ENCODE measurements around the gene MCM9.

MCM9 gene

GRCh38 chr6:118930680-118931079, 4.3 kb downstream of the MCM9 start:
- DNase-seq = no peak

GRCh38 chr6:118923035-118923434, 11.9 kb downstream of the MCM9 start:
- no peak for DNase-seq

- no peak for DNase-seq
Observed at GRCh38 chr6:118921084-118921483, 13.9 kb downstream of the MCM9 start.

- DNase-seq = peak; percentile 2
Observed at GRCh38 chr6:118918329-118918725, 16.6 kb downstream of the MCM9 start.

DNA sequence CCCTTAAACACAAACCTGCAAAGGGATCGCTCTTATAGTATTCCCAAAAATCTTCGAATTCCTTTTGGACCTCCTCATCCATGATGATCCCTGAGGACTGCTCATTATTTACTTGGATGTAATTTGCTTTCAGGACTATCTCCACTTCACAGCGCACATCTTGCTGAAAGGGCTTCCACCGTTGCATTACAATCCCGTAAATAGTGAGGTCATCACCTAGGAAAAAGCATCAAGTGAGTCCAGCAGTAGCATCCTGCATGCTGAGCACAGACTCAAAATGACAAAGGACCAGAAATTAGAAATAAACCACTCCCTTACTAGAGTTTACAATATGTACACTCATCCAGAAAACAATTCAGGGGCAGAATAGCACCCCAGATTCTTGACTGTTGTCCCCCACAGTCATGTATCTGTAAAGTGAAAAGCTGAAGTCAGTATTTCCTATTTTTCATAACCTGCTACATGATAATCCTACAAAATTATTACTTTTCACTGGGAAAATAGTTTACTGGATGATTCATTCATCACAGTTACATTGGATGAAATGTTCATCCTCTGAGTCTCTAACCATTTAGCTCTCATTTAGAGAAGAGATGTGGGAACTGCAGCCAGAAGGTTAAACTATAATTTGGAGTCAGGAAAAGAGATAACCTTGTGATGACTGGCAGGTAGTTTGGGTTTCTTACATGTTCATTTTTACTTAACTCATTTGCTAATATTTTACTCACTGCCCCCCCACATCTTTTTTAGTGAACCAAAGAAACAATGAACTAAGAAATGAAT, 17.2 kb downstream of the MCM9 start:
- no peak for DNase-seq

- DNase-seq = no peak
Observed at GRCh38 chr6:118914598-118914997, 20.4 kb downstream of the MCM9 start.

DNA sequence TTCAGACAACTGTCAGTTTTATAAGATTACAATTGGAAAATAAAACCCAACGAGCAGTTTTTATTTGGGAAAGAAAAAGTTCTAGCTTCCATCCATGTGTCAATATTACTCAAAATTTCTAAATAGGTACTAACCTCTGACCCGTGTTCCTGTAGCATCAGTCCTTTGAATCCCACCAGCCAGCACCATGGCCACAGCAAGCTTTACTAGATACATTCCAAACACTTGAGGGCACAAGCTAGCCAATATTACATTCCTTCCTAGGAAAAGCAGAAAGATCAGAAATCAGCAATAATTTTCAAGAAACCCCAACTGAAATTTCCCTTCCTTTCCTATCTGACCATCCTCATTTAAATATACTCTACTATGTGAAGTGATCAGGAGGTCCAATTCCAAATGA, 21.8 kb downstream of the MCM9 start:
- DNase-seq = no peak

DNA sequence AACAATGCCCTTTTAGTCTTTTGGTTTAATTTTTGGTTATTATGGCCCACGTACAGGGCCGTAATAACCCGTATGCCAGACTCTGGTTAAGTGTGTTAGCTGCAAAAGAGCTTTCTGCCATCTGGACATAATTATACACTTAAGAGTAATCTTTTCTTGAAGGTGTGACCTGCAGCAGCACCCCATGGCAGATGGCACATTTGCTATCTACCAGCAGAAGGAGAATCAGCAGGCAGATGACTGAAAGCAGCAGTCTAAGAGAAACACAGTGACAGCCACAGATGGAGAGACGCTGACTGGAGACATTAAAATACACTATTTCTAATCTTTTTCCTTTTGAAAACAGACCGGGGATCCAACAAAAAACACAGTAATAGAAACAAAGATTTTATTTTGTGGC, 22.3 kb downstream of the MCM9 start:
- no peak for DNase-seq

GRCh38 chr6:118908441-118908840, 26.5 kb downstream of the MCM9 start:
- DNase-seq = no peak

DNA sequence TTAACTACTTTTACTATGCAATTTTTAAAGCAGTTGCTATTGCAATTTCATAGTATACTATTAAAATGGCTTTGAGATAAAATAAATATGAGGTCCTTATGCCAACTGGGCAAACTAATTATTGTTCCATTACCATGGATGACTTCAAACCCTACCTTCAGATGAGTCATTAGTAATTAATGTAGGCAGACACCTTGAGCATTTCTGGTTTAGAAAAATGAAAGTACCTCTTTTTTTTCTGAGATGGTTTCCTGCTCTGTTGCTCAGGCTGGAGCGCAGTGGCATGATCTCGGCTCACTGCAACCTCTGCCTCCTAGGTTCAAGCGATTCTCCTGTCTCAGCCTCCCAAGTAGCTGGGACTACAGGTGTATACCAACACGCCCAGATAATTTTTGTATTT, 29.1 kb downstream of the MCM9 start:
- DNase-seq = no peak

DNA sequence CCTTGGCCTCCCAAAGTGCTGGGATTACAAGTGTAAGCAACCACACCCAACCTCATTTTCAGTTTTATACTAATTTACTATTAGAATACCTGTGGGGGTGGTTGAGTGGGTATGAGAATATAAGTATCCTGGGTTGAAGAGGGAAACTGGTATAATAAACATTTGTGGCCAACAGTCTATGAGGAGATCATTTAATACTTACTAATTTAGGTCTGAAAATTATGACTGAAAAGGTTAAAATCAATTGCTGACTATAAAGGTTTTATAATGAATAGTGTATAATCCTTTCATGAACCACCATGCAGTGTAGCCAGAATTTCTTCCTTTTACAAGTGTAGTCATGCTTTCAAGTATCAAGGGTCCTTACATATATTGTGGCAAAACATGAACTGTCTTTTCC, 29.9 kb downstream of the MCM9 start:
- DNase-seq = no peak

GRCh38 chr6:118903691-118904090, 31.3 kb downstream of the MCM9 start:
- DNase-seq = no peak

DNA sequence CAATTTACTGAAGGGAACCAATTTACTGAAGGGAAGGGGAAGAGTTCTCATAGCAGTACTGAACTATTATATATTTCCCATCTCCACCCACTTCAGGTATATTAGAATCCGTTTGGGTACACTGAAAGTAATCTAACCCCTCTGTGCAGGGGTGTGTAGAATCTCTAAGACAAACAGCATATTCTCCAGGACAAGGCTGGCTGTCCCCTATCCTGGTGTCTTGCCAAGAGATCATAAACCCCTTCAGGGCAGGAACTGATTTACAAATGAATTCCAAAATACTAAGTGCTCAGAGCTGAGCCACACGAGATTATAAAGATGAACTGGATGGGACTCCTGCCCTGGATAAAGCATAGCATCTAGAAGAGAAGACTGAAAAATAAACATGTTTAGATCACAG, 31.8 kb downstream of the MCM9 start:
- DNase-seq = no peak

DNA sequence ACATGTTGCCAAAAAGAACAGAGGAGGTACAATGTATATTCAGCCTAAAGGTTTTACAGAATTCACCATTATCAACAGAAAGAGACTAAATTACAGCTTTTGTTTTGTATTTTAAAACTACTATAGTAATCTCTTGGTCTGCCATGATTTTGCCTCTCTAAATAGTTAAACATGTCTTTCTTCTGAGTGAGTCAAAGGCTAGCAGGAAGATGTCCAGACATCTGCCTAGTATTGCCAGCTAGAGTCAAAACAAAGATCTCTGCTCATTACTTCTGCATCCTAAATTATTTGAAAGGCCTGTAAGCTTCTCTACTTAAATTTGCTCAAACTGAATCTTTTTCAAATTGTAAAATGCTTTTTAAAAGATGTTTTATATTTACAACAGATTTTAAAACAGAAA, 32.2 kb downstream of the MCM9 start:
- no peak for DNase-seq

GRCh38 chr6:118899948-118900347, 35.0 kb downstream of the MCM9 start:
- no peak for DNase-seq

DNA sequence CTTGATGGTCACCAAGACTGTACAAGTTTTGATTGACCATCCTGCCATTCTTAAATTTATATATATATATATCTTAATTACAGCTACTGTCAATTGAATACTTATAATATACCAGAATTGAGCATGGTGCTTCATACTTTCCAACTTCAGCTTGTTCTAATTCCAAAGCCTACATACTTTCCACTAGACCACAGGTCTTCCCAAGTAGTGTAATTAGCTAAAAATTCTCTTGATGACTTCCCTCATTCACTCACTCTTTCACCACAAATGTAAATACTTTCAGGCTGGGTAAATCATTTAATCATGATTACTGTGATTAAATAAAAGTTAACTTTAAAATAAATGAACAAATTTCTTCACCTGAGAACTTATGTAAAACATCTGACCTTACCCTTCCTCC, 37.6 kb downstream of the MCM9 start:
- DNase-seq = no peak

DNA sequence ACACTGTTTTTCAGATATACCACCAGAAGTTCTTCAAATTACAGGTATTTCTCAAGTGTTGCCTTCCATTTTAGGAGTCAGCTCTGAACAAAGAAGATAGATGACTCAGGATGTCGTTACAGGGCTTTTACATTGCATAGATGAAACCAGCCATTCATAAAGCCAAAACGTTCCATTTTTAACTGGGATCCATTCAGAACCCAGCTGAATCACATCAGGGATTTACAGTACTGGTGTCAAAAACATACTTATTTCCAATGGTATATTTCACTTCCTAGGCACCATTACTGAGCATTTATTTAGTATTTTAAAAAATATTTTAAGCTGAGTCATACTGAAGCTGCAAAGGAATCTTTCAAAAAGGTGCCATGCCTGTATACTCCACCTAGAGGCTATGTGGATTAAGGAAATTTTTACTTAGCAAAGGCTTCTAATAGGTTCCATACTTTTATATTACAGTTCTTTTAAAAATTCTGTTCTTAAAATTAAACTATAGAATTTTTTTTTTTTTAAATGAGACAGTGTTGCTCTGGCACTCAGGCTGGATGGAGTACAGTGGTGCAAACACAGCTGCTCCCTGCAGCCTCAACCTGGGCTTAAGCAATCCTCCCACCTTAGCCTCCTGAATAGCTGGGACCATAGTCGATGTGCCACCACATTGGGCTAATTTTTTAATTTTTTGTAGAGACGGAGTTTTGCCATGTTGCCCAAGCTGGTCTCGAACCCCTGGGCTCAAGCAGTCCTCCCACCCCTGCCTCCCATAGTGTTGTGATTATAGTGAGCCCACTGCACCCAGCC, 38.4 kb downstream of the MCM9 start:
- DNase-seq = peak; percentile 57

DNA sequence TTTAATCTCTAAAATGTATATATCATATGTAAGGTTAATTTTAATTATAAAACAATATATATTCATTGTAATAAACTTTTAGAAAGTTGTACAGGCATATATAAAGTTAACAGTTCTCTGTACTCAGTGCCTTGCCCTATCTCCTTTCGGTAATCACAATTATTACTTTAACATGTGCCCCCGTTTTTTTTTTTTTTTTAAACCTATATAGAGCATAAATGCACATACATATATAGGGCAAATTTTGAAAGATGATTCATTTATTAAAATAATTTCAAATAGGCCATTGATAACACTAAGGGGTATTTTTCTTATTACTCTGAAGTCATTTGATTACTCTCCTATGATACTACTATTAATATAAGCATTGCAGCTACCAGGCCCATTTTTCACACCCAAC, 39.1 kb downstream of the MCM9 start:
- no peak for DNase-seq

DNA sequence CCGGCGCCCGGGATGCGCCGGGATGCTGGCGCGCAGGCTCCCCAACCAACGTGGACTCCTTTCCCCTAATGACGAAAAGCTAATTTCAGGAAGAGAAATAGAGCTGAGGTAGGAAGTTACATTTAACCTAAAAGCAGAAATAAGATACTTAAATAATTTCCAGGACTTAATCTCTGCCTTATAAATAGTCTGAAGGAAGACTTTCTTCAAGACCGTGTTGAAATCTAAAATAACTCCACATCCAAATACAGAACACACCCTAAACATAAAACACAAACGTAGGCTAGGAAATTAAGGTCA, 39.7 kb downstream of the MCM9 start:
- DNase-seq = peak; percentile 7

DNA sequence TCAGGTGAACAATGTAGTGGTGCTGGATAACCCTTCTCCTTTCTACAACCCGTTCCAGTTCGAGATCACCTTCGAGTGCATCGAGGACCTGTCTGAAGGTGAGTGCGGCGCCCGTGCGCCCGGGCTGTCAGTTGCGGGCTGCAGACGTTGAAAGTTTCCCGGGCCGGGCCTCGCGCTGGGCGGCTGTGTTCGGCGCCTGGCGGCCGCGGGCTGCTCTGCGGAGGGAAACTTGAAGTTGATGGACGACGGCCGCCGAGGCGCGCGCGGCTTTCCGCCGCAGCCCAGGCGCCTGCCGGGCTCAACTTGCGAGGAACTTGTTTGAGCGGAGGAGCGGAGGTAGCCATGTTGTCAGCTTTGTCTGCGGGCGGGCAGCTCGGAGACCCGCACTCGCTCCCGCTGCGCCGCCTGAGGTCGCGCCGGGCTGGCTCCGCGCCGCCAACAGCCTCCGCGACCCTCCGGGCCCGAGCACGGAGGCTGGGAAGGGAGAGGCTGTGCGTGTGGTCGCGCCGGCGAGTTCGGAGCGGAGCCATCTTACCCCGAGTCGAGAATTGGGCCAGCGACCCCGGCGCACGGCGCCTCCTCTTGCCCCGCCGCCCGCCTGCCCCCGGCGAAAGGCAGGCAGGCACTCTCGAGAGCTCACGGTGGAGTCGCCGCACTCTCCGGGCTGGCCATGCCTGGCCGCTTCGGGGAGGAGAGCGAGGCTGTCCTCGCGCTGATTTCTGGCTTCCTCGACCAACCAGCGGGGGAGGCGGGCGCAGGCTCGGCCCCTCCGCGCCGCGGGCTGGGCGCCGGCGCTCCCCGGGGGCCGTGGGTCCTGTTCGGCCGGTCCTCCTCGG, 40.3 kb downstream of the MCM9 start:
- no peak for DNase-seq

GRCh38 chr6:118893807-118894424, 41.0 kb downstream of the MCM9 start, which contains the start of gene ASF1A:
Gene ASF1A, plus strand, starts transcription at chr6:118894152. Its CDS starts 262 bp downstream, at chr6:118894414.
- DNase-seq = peak; percentile 95

- DNase-seq = peak; percentile 56
Observed at GRCh38 chr6:118893064-118893806, 41.7 kb downstream of the MCM9 start.
